Activated CD4-positive, alpha-beta T cell treated with anti-CD3 and anti-CD28 coated beads, Interleukin-2, amount 10 ng/mL, durations not matched to agents 7 days and 5 days (primary cell): ENCODE data around the gene REEP3. TPM values are rescaled to one million over a fixed set of nuclear protein-coding genes. Genes with fewer than 3 reads are reported as not detected.
A peak's percentile ranks its signal among the peaks of the same experiment; 100 is the strongest.
"Not testable (repeated sequence)": the region's sequence is repeated elsewhere in the genome, so short reads cannot be mapped to it uniquely, and the experiment has no call there.

ENCODE experiments used
- CTCF ChIA-PET: fragments of 350-600 bp; sonication (Branson Sonifier 250); formaldehyde crosslinking; loops from one replicate; lab custom pipeline; 2021; ENCODE audit warnings: antibody characterized with exemption; lab: Charles Lee
- POLR2A ChIA-PET: fragments of 350-600 bp; sonication (Branson Sonifier 250); formaldehyde crosslinking; loops from one replicate; lab custom pipeline; 2021; ENCODE audit warnings: antibody characterized with exemption; lab: Charles Lee
- DNase-seq: peaks from one replicate; pipeline ENCODE4 v3.0.0-alpha.2; 2020
- H3K27ac Mint-ChIP-seq: one replicate; pipeline ENCODE4 v1.8.0; 2021; ENCODE audit warnings: mild to moderate bottlenecking, moderate library complexity, mixed read lengths
- H3K27me3 Mint-ChIP-seq: one replicate; pipeline ENCODE4 v1.8.0; 2021; ENCODE audit warnings: mixed read lengths
- H3K36me3 Mint-ChIP-seq: one replicate; pipeline ENCODE4 v1.8.0; 2021; ENCODE audit warnings: low read depth, mixed read lengths
- H3K4me1 Mint-ChIP-seq: one replicate; pipeline ENCODE4 v1.8.0; 2021; ENCODE audit warnings: mixed read lengths
- H3K4me3 Mint-ChIP-seq: one replicate; pipeline ENCODE4 v1.8.0; 2021; ENCODE audit warnings: mild to moderate bottlenecking, moderate library complexity, mixed read lengths
- H3K9me3 Mint-ChIP-seq: one replicate; pipeline ENCODE4 v1.8.0; 2021; ENCODE audit warnings: mixed read lengths
- total RNA-seq, 2 experiments: library from RNA; stranded (reverse); gene quantifications; one replicate each; pipeline ENCODE4 v1.2.3, GENCODE V29; 2021

Gene REEP3
- total RNA-seq, 2 experiments from 2014 or later, result 20.0 to 27.8 TPM

DNA sequence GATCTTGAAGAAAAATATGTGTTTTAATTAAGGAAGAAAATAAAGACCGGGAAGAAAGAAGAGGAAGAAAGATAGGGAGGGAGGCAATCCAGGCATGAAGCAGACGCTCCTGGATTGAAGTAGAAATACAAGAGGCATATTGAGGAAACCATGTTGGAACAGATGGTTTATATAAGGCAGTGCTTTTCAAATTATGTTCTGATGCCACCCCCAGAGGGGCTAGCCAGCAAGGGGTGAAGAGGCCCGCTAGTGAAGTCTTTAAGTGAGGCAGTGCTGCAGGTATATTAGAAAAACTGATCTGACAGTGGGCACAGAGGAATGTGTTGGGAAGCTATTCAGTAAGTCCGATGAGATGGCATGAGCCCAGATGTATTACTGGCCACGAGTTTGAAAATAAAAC, 40.1 kb downstream of the REEP3 start:
- no peak for DNase-seq
- POLR2A ChIA-PET, result no interaction called here
- Mint-ChIP-seq H3K9me3 (no peaks in the 10 kb centered on the region), H3K27me3 (no peaks in the 10 kb centered on the region), H3K4me1 (peaks cover 11% of the 10 kb centered on the region), H3K27ac (no peak overlapping the region), H3K36me3 (no peaks in the 10 kb centered on the region), H3K4me3 (no peak overlapping the region)
- CTCF ChIA-PET, result interaction anchor here (0.6 to 1.2 kb wide), 3 partner anchors 39 to 375 kb away, joined by 3 to 5 read pairs (median 3); no protein-coding TSS in a partner anchor

DNA sequence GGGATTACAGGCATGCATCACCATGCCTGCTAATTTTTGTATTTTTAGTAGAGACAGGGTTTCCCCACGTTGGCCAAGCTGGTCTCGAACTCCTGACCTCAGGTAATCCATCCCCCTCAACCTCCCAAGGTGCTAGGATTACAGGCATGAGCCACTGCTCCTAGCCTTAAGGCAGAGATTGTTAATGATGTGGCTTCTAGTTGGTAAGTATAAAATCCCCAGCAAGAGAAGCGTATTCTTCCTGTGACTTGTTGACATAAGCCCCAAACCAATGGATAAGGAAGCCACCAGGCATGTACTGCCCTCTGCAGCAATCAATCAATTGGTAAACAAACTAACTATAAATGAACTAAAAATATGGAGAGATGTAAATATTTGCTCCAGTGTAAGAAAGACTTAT, 41.2 kb downstream of the REEP3 start:
- Mint-ChIP-seq H3K4me3 (no peak overlapping the region), H3K36me3 (peaks cover 1% of the 10 kb centered on the region), H3K27ac (no peak overlapping the region), H3K27me3 (no peaks in the 10 kb centered on the region), H3K9me3 (no peaks in the 10 kb centered on the region), H3K4me1 (peaks cover 11% of the 10 kb centered on the region)
- no peak for DNase-seq
- CTCF ChIA-PET, result interaction anchor here (1.2 kb wide), 1 partner anchor 376 kb away, joined by 3 read pairs; no protein-coding TSS in a partner anchor
- POLR2A ChIA-PET, result no interaction called here

DNA sequence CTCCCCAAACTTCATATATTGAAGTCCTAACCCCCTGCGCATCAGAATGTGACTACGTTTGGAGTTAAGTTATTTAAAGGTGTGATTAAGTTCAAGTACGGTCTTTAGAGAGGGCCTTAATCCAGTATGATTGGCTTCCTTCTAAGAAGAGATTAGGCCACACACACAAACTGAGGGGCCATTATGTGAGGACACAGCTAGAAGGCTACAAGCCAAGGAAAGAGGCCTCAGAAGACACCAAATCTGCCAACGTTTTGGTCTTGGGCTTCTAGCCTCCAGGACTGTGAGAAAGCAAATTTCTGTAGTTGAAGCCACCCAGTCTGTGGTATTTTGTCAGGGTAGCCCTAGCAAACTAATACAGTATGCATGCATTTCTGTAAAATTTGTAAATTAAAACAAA, 41.7 kb downstream of the REEP3 start:
- no peaks in the 10 kb centered on the region for H3K9me3 Mint-ChIP-seq

DNA sequence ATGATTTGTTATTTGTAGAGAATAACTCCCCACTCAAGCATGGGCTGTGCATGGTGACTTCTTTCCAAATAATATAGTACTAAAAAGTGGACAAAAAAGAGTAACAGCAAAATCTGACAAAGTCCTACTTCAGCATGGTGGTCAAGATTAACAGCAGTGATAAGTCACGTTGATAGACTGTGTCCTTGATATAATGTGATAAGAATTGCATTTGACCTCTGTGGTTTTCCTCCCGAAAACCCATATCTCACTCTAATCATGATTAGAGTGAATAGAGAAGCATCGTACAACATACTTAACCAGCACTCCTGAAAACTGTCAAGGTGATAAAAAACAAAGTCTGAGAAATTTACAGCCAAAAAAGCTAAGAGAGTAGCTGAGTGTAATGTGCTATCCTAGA, 42.4 kb downstream of the REEP3 start:
- Mint-ChIP-seq H3K27me3 (no peaks in the 10 kb centered on the region), H3K9me3 (no peaks in the 10 kb centered on the region), H3K4me1 (peaks cover 11% of the 10 kb centered on the region), H3K4me3 (no peak overlapping the region), H3K36me3 (peaks cover 4% of the 10 kb centered on the region), H3K27ac (no peak overlapping the region)
- DNase-seq, result no peak
- ChIA-PET POLR2A (interaction anchor here (0.5 kb wide), 1 partner anchor 63 kb away, joined by 3 read pairs; no protein-coding TSS in a partner anchor), CTCF (no interaction called here)

More for the DNA sequence above, 41.7 kb downstream of the REEP3 start:
- Mint-ChIP-seq H3K4me3 (no peak overlapping the region), H3K27ac (no peak overlapping the region), H3K36me3 (peaks cover 4% of the 10 kb centered on the region), H3K27me3 (no peaks in the 10 kb centered on the region), H3K4me1 (peaks cover 11% of the 10 kb centered on the region)
- no peak for DNase-seq
- CTCF ChIA-PET, result interaction anchor here (1.2 kb wide), 1 partner anchor 376 kb away, joined by 3 read pairs; no protein-coding TSS in a partner anchor
- POLR2A ChIA-PET, result no interaction called here

DNA sequence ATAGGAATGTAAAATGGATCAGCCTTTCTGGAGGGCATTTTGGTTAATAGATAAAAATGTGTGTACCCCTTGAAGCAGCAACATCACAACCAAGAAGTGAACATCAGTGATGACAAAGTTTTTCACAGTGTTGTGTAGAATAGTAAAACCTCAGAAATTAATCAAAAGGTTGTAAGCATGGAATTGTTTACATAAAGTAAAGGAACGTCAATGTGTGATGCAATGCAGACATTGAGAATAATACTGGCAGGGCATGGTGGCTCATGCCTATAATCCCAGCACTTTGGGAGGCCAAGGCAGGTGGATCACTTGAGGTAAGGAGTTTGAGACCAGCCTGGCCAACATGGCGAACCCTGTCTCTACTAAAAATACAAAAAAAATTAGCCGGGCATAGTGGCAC, 43.5 kb downstream of the REEP3 start:
- peaks cover 11% of the 10 kb centered on the region for H3K4me1 Mint-ChIP-seq
- CTCF ChIA-PET, result interaction anchor here (1.2 kb wide), 1 partner anchor 16 kb away, joined by 6 read pairs; no protein-coding TSS in a partner anchor
- POLR2A ChIA-PET, H3K27me3 Mint-ChIP-seq, H3K4me3 Mint-ChIP-seq, DNase-seq, H3K27ac Mint-ChIP-seq, H3K9me3 Mint-ChIP-seq, H3K36me3 Mint-ChIP-seq: not testable (repeated sequence)

DNA sequence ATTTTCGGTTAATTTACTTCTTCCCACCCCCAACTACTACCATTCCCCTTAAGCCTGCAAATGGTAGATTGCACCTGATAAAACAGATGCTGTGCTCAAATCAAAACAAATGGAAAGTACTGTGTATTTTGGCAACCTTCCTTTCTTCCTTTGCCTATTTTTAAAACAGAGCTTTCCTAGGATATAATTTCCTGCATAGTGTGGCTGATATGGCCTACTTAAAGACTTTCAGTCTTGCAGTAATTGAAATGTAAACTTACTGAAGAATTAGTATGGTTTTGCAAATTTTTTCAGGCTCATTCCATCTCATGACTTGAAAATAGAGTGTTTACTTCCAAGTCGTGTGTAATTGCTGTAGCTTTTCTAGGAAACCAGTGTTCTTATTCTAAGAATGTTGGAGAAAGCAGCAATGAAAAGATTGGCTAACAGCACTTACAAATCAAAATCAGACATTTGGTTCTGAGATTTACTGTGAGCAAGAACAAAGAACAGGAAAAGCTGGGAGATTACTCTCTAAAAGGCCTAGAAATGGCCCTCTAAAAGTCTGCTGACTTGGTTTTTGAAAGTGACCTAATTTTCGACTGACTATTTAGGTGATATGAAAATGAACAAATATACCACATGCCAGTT, 52.0 kb downstream of the REEP3 start:
- no peak for DNase-seq
- Mint-ChIP-seq H3K27me3 (no peaks in the 10 kb centered on the region), H3K4me3 (no peak overlapping the region), H3K4me1 (peaks cover 27% of the 10 kb centered on the region), H3K36me3 (peaks cover 36% of the 10 kb centered on the region), H3K9me3 (no peaks in the 10 kb centered on the region), H3K27ac (peak overlapping the region; percentile 46)
- CTCF ChIA-PET, result interaction anchor here (0.8 kb wide), 2 partner anchors 51 to 329 kb away, joined by 3 read pairs; no protein-coding TSS in a partner anchor
- POLR2A ChIA-PET, result no interaction called here

DNA sequence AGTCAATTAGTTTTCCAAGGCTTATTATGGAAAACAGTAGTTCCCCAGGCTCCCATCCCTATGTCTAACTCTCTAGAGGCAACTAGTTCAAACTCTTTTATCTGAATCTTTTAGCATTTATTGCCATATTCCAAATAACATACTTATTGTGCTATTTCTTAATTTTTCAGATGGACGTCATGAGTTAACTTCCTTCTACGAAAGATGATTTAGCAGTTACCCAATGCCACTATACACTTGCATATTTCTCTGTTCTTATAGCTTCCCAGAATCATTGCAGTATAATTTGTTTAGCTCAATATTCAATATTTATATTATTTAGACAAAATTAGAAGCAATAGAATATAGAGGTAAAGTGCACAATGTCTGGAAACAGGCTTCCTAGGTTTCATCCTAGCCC, 52.8 kb downstream of the REEP3 start:
- Mint-ChIP-seq H3K4me1 (peaks cover 27% of the 10 kb centered on the region), H3K27me3 (no peaks in the 10 kb centered on the region), H3K4me3 (no peak overlapping the region), H3K36me3 (peaks cover 36% of the 10 kb centered on the region), H3K9me3 (no peaks in the 10 kb centered on the region), H3K27ac (no peak overlapping the region)
- ChIA-PET POLR2A (no interaction called here), CTCF (no interaction called here)
- no peak for DNase-seq

DNA sequence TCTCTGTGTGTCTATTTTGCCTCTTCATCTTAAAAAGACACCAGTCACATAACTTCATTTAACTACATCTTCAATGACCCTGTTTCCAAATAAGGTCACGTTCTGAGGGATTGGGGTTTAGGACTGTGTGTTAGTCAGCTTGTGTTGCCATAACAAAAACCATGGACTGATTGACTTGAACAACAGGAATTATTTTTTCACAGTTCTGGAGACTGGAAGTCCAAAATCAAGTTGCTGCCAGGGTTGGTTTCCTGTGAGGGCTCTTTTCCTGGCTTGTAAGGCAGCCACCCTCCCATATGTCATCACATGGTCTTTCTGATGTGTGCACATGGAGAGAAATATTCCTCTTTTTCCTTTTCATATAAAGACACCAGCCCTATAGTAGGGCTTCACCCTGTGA, 55.3 kb downstream of the REEP3 start:
- Mint-ChIP-seq H3K4me1 (peaks cover 27% of the 10 kb centered on the region), H3K9me3 (no peaks in the 10 kb centered on the region), H3K27me3 (no peaks in the 10 kb centered on the region), H3K27ac (no peak overlapping the region), H3K36me3 (peaks cover 31% of the 10 kb centered on the region), H3K4me3 (no peak overlapping the region)
- ChIA-PET POLR2A (no interaction called here), CTCF (no interaction called here)
- no peak for DNase-seq

DNA sequence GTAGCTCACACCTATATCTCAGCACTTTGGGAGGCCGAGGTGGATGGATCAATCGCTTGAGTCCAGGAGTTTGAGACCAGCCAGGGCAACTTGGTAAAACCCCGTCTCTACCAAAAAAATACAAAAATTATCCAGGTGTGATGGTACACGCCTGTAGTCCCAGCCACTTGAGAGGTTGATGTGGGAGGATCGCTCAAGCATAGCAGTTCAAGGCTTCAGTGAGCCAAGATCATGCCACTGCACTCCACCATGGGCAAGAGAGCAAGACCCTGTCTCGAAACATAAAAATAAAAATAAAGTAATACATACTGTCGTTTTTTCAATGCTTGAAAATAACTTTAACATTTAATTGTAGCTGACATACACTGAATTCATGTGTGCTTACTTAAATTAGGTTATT, 57.3 kb downstream of the REEP3 start:
- H3K9me3 Mint-ChIP-seq, result no peaks in the 10 kb centered on the region
- no peak overlapping the region for H3K27ac Mint-ChIP-seq
- H3K27me3 Mint-ChIP-seq, result no peaks in the 10 kb centered on the region
- peaks cover 14% of the 10 kb centered on the region for H3K4me1 Mint-ChIP-seq
- H3K36me3 Mint-ChIP-seq, result peaks cover 25% of the 10 kb centered on the region
- CTCF ChIA-PET, result interaction anchor here (1.5 kb wide), 1 partner anchor 118 kb away, joined by 3 read pairs; no protein-coding TSS in a partner anchor
- H3K4me3 Mint-ChIP-seq, result no peak overlapping the region
- POLR2A ChIA-PET, result no interaction called here
- DNase-seq, result no peak

DNA sequence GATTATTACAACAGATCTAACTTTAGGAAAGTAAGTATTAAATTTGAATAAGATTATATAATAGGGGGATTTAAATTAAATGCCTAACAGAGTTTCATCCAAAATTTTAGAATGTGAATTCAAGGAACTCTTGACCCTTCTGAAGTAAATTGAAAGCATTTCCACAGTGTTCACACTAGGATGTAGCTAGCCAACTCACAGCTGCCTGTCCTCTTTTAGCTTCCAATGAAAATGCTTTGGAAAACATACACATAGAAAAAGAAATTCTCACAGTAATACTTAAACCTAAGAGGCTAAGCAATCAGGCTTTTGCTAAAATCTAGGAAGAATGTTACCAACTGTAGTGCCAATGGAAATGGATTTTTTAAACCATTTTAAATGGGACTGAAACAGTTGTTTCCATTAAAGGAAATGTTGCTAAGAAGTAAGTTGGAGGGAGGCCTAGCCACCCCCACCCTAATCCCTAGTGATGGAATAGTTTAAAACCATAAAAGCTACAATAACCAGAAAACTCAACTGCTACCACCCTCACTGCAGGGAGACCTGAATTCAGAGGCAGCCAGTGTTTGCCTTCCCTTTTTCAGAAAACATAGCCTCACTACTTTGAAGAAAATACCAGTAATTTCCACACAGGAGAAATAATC, 58.3 kb downstream of the REEP3 start:
- ChIA-PET CTCF (interaction anchor here (1.5 kb wide), 1 partner anchor 117 kb away, joined by 3 read pairs; no protein-coding TSS in a partner anchor), POLR2A (no interaction called here)
- no peak for DNase-seq
- Mint-ChIP-seq H3K9me3 (no peaks in the 10 kb centered on the region), H3K27me3 (no peaks in the 10 kb centered on the region), H3K36me3 (peaks cover 24% of the 10 kb centered on the region), H3K27ac (no peak overlapping the region), H3K4me3 (no peak overlapping the region), H3K4me1 (peaks cover 10% of the 10 kb centered on the region)

DNA sequence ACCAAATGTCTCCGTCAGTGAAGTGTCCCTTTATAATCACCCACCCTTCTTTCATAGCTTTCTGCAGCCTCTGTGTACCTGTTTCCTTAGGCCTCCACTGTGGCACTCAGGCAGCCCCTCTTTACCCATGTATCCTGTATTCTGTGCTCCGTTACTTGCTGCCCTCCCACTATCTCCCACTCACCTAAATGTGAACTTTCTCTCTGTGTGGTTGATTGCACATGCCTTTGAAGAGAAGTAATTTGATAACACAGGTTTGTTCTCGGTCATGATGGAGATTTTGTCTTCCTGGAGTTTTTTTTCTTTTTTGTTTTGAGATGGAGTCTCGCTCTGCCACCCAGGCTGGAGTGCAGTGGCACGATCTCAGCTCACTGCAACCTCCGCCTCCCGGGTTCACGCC, 61.5 kb downstream of the REEP3 start:
- CTCF ChIA-PET, result no interaction called here
- Mint-ChIP-seq H3K27ac (no peak overlapping the region), H3K36me3 (peaks cover 2% of the 10 kb centered on the region), H3K4me1 (no peaks in the 10 kb centered on the region), H3K9me3 (no peaks in the 10 kb centered on the region), H3K27me3 (no peaks in the 10 kb centered on the region), H3K4me3 (no peak overlapping the region)
- no peak for DNase-seq
- POLR2A ChIA-PET, result interaction anchor here (0.6 kb wide), 1 partner anchor 34 kb away, joined by 3 read pairs; no protein-coding TSS in a partner anchor

DNA sequence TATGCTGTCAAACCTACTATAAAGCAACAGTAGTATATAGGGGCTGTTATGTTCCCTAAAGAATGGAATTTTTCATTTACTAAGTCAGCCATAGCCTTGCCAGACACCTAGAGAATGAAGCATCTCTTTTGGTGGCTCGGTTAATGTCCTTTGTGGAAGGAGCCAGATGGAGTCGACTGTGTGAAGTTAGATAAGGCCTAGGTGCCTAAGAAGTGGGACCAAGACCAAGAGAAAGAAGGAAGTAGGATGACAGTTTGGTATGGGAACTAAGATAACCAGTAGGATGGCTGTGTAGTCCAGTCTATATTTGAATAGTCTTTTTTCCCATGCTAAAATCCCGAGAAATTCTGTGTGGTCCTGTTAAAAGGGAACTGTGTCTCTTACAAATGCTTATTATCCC, 62.2 kb downstream of the REEP3 start:
- no peak overlapping the region for H3K4me3 Mint-ChIP-seq
- no peaks in the 10 kb centered on the region for H3K27me3 Mint-ChIP-seq
- no peaks in the 10 kb centered on the region for H3K4me1 Mint-ChIP-seq
- no peak for DNase-seq
- H3K9me3 Mint-ChIP-seq, result no peaks in the 10 kb centered on the region
- H3K36me3 Mint-ChIP-seq, result no peaks in the 10 kb centered on the region
- POLR2A ChIA-PET, result interaction anchor here (0.6 kb wide), 1 partner anchor 34 kb away, joined by 3 read pairs; no protein-coding TSS in a partner anchor
- CTCF ChIA-PET, result no interaction called here
- no peak overlapping the region for H3K27ac Mint-ChIP-seq
